K562 treated with DMSO at 1 percent for 4 hours (cell line): ENCODE measurements around the gene HCST. TPM values are rescaled to one million over a fixed set of nuclear protein-coding genes. Genes with fewer than 3 reads are reported as not detected.

Source experiments
- total RNA-seq: library from RNA; unstranded; fragments of 300-600 nt; gene quantifications from 2 replicates; pipeline ENCODE4 v1.2.3, GENCODE V29; 2022; ENCODE audit not compliant: insufficient read depth

Gene HCST, protein sequence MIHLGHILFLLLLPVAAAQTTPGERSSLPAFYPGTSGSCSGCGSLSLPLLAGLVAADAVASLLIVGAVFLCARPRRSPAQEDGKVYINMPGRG
- not detected in 2 replicates for total RNA-seq

DNA sequence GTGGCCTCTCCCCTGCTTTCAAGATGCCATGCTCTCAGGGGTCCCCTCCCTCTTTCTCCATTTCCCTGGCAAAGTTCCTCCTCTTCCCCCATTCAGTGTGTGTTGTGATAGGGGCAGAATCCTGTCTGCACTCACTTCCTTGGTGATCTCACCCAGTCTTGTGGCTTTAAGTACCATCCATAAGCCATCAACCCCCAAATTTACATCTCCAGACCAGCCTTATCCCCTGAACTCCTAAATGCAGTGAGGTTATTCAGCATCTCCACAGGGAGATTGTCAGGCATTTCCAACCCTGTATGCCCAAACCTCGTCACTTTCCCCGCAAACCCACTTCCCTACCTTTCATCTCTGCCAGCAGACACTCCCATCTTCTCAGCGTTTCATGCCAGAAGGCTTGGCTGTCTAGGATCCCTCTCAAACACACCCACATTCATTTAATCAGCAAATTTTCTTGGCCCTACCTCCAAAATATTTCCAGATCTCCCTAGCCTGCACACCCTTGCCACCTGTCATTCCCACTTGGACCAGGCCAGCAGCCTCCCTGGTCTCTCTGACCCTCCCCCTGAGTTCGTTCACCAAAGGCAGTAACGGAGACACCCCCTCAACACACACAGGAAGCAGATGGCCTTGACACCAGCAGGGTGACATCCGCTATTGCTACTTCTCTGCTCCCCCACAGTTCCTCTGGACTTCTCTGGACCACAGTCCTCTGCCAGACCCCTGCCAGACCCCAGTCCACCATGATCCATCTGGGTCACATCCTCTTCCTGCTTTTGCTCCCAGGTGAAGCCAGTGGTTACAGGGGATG lies at the start of gene HCST:
HCST (plus strand) TSS at position 676 of the 808 bp plus-strand sequence; CDS start at position 741, 65 bp downstream.

DNA sequence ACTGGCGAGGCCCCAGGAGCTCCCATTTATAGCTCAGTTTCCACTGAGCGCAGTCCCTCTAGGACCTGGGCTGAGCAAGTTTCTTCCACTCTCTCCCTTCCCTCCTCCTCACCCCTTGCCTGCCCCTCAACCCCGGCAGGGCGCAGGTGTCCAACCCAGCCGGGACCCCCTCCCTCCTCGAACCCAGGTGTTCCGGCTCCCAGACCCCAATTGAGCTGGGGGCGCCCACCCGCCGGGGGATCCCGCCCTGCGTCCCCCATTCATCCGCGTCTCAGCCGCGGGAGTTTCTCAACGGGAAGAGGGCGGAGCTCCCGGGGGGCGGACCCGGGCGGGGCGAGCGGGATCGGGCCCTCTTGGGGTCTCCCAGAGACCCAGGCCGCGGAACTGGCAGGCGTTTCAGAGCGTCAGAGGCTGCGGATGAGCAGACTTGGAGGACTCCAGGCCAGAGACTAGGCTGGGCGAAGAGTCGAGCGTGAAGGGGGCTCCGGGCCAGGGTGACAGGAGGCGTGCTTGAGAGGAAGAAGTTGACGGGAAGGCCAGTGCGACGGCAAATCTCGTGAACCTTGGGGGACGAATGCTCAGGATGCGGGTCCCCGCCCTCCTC lies 45.7 kb upstream of the HCST start, which contains the start of gene KIRREL2:
KIRREL2 (plus strand) TSS at position 366 of the 604 bp plus-strand sequence; CDS start at position 575, 209 bp downstream.

DNA sequence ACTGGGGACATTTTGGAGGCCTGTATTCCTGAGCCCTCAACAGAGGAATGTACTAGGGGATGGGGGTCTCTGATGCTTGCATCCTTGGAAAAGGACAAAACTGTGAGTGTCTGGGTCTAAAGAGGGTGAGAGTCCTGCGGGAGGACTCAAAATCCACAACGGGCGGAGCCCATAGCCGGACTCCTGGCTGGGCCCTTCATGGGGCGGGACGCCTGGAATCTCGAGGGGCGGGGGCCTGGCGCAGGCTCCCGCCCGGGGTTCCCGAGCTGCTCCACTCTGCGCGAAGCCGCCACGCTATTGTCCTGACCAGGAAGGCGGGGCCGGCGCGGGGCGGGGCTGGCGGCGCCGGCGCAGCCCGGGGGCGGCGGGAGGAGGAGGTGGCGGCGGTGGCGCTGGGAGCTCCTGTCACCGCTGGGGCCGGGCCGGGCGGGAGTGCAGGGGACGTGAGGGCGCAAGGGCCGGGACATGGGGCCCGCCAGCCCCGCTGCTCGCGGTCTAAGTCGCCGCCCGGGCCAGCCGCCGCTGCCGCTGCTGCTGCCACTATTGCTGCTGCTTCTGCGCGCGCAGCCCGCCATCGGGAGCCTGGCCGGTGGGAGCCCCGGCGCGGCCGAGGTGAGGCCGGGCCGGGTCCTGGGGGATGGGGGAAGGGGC lies 34.0 kb upstream of the HCST start, which contains the start of gene APLP1:
APLP1 (plus strand) TSS at position 403 of the 651 bp plus-strand sequence; CDS start at position 466, 63 bp downstream.

DNA sequence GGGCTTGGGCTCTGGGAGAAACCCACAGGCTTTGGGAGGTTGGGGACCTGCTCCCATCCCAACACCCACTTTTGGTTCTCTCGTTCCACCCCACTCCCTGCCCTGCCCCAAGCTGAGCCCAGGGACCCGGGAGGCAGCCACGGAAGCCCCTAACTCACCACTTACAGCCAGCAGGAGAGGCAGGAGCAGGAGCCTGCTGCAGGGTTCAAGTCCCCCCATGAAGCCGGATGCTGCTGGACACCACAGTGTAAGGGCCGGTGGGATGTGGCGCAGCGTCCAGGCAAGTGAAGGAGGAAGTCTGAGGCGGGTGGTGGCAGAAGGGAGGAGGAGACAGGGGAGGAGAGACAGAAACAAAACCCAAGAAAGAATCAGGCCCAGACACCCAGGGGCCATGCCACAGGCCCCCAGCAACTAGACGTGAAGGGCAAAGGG lies 5.7 kb downstream of the HCST start, which contains the start of gene TYROBP:
TYROBP (minus strand) TSS at position 286 of the 432 bp plus-strand sequence; CDS start at position 219, 67 bp downstream.

DNA sequence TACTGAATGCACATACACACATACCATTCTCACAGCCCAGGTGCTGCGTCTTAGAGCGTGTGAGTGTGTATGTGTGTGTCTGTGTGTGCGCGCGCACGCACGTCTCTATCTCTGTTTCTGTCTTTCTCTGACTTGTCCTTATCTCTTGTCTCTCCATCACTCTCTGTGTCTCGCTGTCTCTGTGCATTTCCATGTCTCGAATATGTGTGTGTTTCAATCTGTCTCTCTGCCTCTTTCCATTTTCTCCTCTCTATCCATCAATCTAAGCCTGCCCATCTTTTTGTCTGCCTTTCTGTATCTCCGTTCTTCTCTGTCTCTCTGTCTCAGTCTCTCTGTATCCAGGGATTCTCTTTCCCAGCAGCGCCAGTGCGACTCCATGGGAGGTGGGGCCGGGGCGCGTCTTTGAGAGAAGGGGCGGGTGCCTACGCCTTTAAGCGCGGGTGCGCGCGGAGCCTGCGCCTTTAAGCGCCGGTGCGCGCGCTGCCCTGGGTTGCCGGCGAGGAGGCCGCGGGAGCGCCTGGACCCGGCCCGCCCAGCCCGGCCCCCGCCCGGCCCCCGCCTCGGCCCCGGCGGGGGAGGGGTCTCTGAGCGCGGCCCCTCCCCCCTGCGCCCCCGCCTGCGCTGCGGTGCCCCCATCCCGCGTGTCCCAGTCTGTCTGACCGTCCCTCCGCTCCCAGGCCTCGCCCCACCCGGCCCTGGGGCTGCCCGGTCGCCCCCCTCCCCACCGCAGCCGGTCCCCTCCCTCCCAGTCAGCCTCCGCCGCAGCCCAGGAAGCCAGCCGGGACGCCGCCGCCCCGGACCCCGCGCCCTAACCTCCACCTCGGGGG lies 33.8 kb downstream of the HCST start, which contains the start of gene LRFN3:
LRFN3 (plus strand) TSS at position 464 of the 827 bp plus-strand sequence. CDS start 3,052 bp downstream, outside the sequence.

Other genes starting within 250 kb of the HCST start
- gene UPK1A, start 236.0 kb upstream of the HCST start, total RNA-seq, result not detected in 2 replicates
- not detected in 2 replicates for gene ZBTB32, start 198.0 kb upstream of the HCST start, total RNA-seq
- 21.9 and 25.7 TPM in 2 replicates for gene KMT2B, start 184.5 kb upstream of the HCST start, total RNA-seq
- gene IGFLR1, start 160.1 kb upstream of the HCST start, total RNA-seq, result 6.4 and 16.4 TPM in 2 replicates
- 4.8 and 6.9 TPM in 2 replicates for gene U2AF1L4, start 157.1 kb upstream of the HCST start, total RNA-seq
- gene PSENEN, start 156.9 kb upstream of the HCST start, total RNA-seq, result 34.5 and 42.2 TPM in 2 replicates
- gene LIN37, start 154.0 kb upstream of the HCST start, total RNA-seq, result 12.4 and 14.7 TPM in 2 replicates
- gene HSPB6, start 145.5 kb upstream of the HCST start, total RNA-seq, result 0.99 and 1.4 TPM in 2 replicates
- 12.2 and 14.9 TPM in 2 replicates for gene PROSER3, start 144.4 kb upstream of the HCST start, total RNA-seq
- 1.3 and 3.2 TPM in 2 replicates for gene ARHGAP33, start 127.0 kb upstream of the HCST start, total RNA-seq
- not detected in 2 replicates for gene PRODH2, start 89.7 kb upstream of the HCST start, total RNA-seq
- 1.1 and 3.5 TPM in 2 replicates for gene NPHS1, start 50.0 kb upstream of the HCST start, total RNA-seq
- gene KIRREL2, start 45.6 kb upstream of the HCST start, total RNA-seq, result not detected in 2 replicates
- gene APLP1, start 34.0 kb upstream of the HCST start, total RNA-seq, result 5.0 and 7.4 TPM in 2 replicates
- gene NFKBID, start 2.0 kb upstream of the HCST start, total RNA-seq, result 4.9 and 8.8 TPM in 2 replicates
- gene TYROBP, start 5.8 kb downstream of the HCST start, total RNA-seq, result 24.4 and 27.1 TPM in 2 replicates
- gene LRFN3, start 33.8 kb downstream of the HCST start, total RNA-seq, result 0.24 TPM in 1 of 2 replicates, not detected in the other
- gene SDHAF1, start 92.7 kb downstream of the HCST start, total RNA-seq, result 44.2 and 61.7 TPM in 2 replicates
- gene SYNE4, start 106.3 kb downstream of the HCST start, total RNA-seq, result not detected in 2 replicates
- gene ALKBH6, start 111.7 kb downstream of the HCST start, total RNA-seq, result 30.1 TPM in 2 replicates
- 1.8 TPM in 2 replicates for gene CLIP3, start 130.3 kb downstream of the HCST start, total RNA-seq
- gene THAP8, start 151.8 kb downstream of the HCST start, total RNA-seq, result 3.7 and 5.1 TPM in 2 replicates
- gene WDR62, start 152.4 kb downstream of the HCST start, total RNA-seq, result 25.9 and 34.3 TPM in 2 replicates
- not detected in 2 replicates for gene OVOL3, start 208.6 kb downstream of the HCST start, total RNA-seq
- 45.4 and 68.1 TPM in 2 replicates for gene POLR2I, start 212.3 kb downstream of the HCST start, total RNA-seq
- 42.6 and 51.1 TPM in 2 replicates for gene TBCB, start 212.9 kb downstream of the HCST start, total RNA-seq
- gene CAPNS1, start 237.5 kb downstream of the HCST start, total RNA-seq, result 225 and 256 TPM in 2 replicates
- not detected in 2 replicates for gene COX7A1, start 249.9 kb downstream of the HCST start, total RNA-seq